ENCODE measurements around the gene RPL7A.
"Not testable (repeated sequence)": the region's sequence is repeated elsewhere in the genome, so short reads cannot be mapped to it uniquely, and the experiment has no call there.

The RPL7A gene

GRCh38 chr9:133375116-133375723, 27.2 kb downstream of the RPL7A start:
- DNase-seq (ENCODE audit: low read depth in 1 of 2, low spot score in 1 of 2) = peak in 1 of 2 experiments; percentile 63
- TF ChIP-seq GABPA (IDR thresholded peaks at IDR 0.05; ENCODE audit: low read depth) (no peak), SPI1 (IDR thresholded peaks at IDR 0.05; ENCODE audit: borderline replicate concordance, low read depth) (0 out of 2 replicates have a peak, but pooled peaks have one; percentile 18)
- no peaks in the 10 kb centered on the region for H3K27me3 ChIP-seq (ENCODE audit: insufficient read depth, poor library complexity, severe bottlenecking)
- peak overlapping the region; percentile 95 for H3K27ac ChIP-seq (replicated peaks)
- H3K4me3 ChIP-seq (replicated peaks; ENCODE audit: insufficient read depth, low read length) = peak overlapping the region; percentile 82

- peak; percentile 89 to 93 for DNase-seq (ENCODE audit: low read depth in 1 of 2, low spot score in 1 of 2)
- Histone ChIP-seq H3K4me3 (replicated peaks; ENCODE audit: insufficient read depth, low read length) (peak within 1 kb of the TSS; percentile 82), H3K27me3 (ENCODE audit: insufficient read depth, poor library complexity, severe bottlenecking) (no peaks in the 10 kb centered on the region), H3K27ac (replicated peaks) (peak within 1 kb of the TSS; percentile 95)
- TF ChIP-seq SPI1 (IDR thresholded peaks at IDR 0.05; ENCODE audit: borderline replicate concordance, low read depth) = 0 out of 2 replicates have a peak, but pooled peaks have one; percentile 17
- no peak for TF ChIP-seq CTCF (IDR thresholded peaks at IDR 0.05; ENCODE audit: insufficient read depth, low read length)
- TF ChIP-seq POLR2AphosphoS5 (IDR thresholded peaks at IDR 0.05; ENCODE audit: low read depth) = peak; percentile 66; the same call in 1 of the 2 replicates
- TF ChIP-seq REST (IDR thresholded peaks at IDR 0.05; ENCODE audit: insufficient replicate concordance, low read depth) = no peak
- TF ChIP-seq GABPA (IDR thresholded peaks at IDR 0.05; ENCODE audit: low read depth) = no peak
These were observed 28.0 kb downstream of the RPL7A start, which contains the start of the genes STKLD1 and SURF4 for GRCh38 chr9:133375724-133376654. Gene STKLD1 (plus strand): TSS chr9:133376366. CDS start chr9:133376474, 108 bp downstream. Gene SURF4 (minus strand): TSS chr9:133376060. CDS start chr9:133375969, 91 bp downstream.

GRCh38 chr9:133377280-133377679, 29.3 kb downstream of the RPL7A start:
- not testable (repeated sequence) for DNase-seq (ENCODE audit: low read depth in 1 of 2, low spot score in 1 of 2); H3K4me3 ChIP-seq (replicated peaks; ENCODE audit: insufficient read depth, low read length); H3K27me3 ChIP-seq (ENCODE audit: insufficient read depth, poor library complexity, severe bottlenecking); H3K27ac ChIP-seq (replicated peaks)

- DNase-seq (ENCODE audit: low read depth in 1 of 2, low spot score in 1 of 2) = no peak
- TF ChIP-seq SPI1 (IDR thresholded peaks at IDR 0.05; ENCODE audit: borderline replicate concordance, low read depth) (no peak), GABPA (IDR thresholded peaks at IDR 0.05; ENCODE audit: low read depth) (no peak), POLR2AphosphoS5 (IDR thresholded peaks at IDR 0.05; ENCODE audit: low read depth) (no peak), CTCF (IDR thresholded peaks at IDR 0.05; ENCODE audit: insufficient read depth, low read length) (no peak), REST (IDR thresholded peaks at IDR 0.05; ENCODE audit: insufficient replicate concordance, low read depth) (no peak)
- Histone ChIP-seq H3K4me3 (replicated peaks; ENCODE audit: insufficient read depth, low read length) (no peak overlapping the region), H3K27me3 (ENCODE audit: insufficient read depth, poor library complexity, severe bottlenecking) (no peaks in the 10 kb centered on the region), H3K27ac (replicated peaks) (no peak overlapping the region)
These were observed 29.8 kb downstream of the RPL7A start for GRCh38 chr9:133377721-133378216.
